K562 (cell line): ENCODE measurements around the gene RNF224. TPM values are rescaled to one million over a fixed set of nuclear protein-coding genes. Genes with fewer than 3 reads are reported as not detected.
A peak's percentile ranks its signal among the peaks of the same experiment; 100 is the strongest.

Experiments used
- ARID2 ChIP-seq: fragments of 450-650 bp; IDR thresholded peaks from 2 replicates; pipeline ENCODE4 v1.6.1; 2017; ENCODE audit warnings: antibody characterized with exemption, mild to moderate bottlenecking
- EP400 ChIP-seq: fragments of 450-650 bp; IDR thresholded peaks from 2 replicates; pipeline ENCODE4 v1.6.1; 2017; ENCODE audit warnings: antibody characterized with exemption, mild to moderate bottlenecking, moderate library complexity
- PHF21A ChIP-seq: fragments of 450-650 bp; IDR thresholded peaks from 2 replicates; pipeline ENCODE4 v1.6.1; 2017; ENCODE audit warnings: low read depth, borderline replicate concordance
- SREBF2 ChIP-seq: sonication (generic); formaldehyde crosslinking; IDR thresholded peaks from 2 replicates; pipeline ENCODE4 v1.4.0; 2020; ENCODE audit warnings: mild to moderate bottlenecking, missing genetic modification reagents
- TAF1 ChIP-seq: IDR thresholded peaks from 2 replicates; pipeline ENCODE4 v1.6.1; 2011; ENCODE audit warnings: mild to moderate bottlenecking, low read length, moderate library complexity; ENCODE audit not compliant: insufficient read depth, control insufficient read depth, severe bottlenecking; ENCODE audit errors: extremely low read depth
- TEAD2 ChIP-seq: fragments of 450-650 bp; IDR thresholded peaks from 2 replicates; pipeline ENCODE4 v1.6.1; 2016; ENCODE audit warnings: missing genetic modification characterization, control low read depth, missing compliant biosample characterization
- ZNF408 ChIP-seq: fragments of 250-450 bp; sonication (Bioruptor Pico); IDR thresholded peaks from 2 replicates; pipeline ENCODE4 v1.4.0; 2020; ENCODE audit warnings: low read depth, mild to moderate bottlenecking, moderate library complexity
- polyA plus RNA-seq, 8 experiments: library from polyadenylated mRNA; depleted of rRNA in 4 of 8; stranded (reverse) in 5 of 8; unstranded in 3 of 8; fragments of >200 nt; fragmentation: Nextera tagmentation in 2 of 8; fragmentation: Illumina TruSeq in 1 of 8; extraction: Ambion mirVana in 2 of 8; extraction: Trizol in 1 of 8; gene quantifications; 2 replicates each; pipeline versions ENCODE4 v1.2.1 to v1.2.3, GENCODE V29; 2011 to 2014; ENCODE audit warnings: inconsistent platforms in 1 of 8, missing spikeins in 1 of 8
- total RNA-seq, 7 experiments: library from RNA; depleted of rRNA in 6 of 7; stranded (reverse); fragments of >200 nt in 6 of 7; fragmentation: Illumina TruSeq in 2 of 7; extraction: Trizol in 2 of 7; gene quantifications; 2 replicates each; pipeline versions ENCODE4 v1.2.1 to v1.2.3, GENCODE V29; 2011 to 2021; ENCODE audit warnings: low replicate concordance in 1 of 7
- TF ChIP-seq, protein P1 (sequence below): fragments of 450-650 bp; IDR thresholded peaks from 2 replicates; pipeline ENCODE4 v1.6.1; 2016; ENCODE audit warnings: low read depth
- TF ChIP-seq, protein P2 (sequence below): fragments of 450-650 bp; formaldehyde crosslinking; IDR thresholded peaks from 2 replicates; pipeline ENCODE4 v1.4.0; 2020; ENCODE audit warnings: mild to moderate bottlenecking
- TF ChIP-seq, protein P3 (sequence below): sonication (generic); formaldehyde crosslinking; IDR thresholded peaks from 2 replicates; pipeline ENCODE4 v1.8.1; 2023; ENCODE audit warnings: missing genetic modification reagents, mild to moderate bottlenecking, borderline replicate concordance
- TF ChIP-seq, protein P4 (sequence below): fragments of 250-450 bp; sonication (Bioruptor Pico); IDR thresholded peaks from 2 replicates; pipeline ENCODE4 v1.5.0; 2020; ENCODE audit warnings: mild to moderate bottlenecking

The RNF224 gene
- total and polyA plus RNA-seq, 9 of the 15 experiments (the other 6 are each of a cell fraction or from before 2014, with no cell fraction given), result not detected

DNA sequence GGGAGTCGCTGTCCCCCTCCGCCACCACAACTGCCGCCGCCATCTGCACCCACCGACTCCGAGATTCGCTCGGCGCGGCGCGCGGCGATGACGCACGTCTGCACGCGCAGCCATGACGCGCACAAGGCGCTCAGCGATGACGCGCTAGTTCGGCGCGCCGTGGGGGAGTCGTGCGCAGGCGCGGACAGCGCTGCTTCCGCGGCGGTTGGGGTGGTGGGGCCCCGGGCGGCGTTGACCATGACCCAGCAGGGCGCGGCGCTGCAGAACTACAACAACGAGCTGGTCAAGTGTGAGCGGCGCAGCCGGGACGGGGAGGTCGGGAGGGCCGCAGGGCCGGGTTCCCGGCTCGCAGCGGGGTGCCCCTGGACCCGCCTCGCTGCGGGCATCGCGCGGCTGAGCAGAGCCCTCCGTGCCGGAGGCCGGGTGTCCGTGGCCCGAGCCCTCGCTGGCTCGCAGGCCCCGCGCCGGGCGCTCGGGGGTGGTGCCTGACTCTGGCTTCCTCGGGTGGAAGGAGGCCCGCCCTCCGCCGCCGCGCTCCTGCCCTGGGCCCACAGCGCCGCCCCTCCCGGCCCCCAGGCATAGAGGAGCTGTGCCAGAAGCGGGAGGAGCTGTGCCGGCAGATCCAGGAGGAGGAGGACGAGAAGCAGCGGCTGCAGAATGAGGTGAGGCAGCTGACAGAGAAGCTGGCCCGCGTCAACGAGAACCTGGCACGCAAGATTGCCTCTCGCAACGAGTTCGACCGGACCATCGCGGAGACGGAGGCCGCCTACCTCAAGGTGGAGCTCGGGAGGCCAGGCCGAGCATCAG is 38.6 kb upstream of the RNF224 start, which contains the start of the genes ANAPC2 and SSNA1 (continued):
- TF ChIP-seq, protein P1, sequence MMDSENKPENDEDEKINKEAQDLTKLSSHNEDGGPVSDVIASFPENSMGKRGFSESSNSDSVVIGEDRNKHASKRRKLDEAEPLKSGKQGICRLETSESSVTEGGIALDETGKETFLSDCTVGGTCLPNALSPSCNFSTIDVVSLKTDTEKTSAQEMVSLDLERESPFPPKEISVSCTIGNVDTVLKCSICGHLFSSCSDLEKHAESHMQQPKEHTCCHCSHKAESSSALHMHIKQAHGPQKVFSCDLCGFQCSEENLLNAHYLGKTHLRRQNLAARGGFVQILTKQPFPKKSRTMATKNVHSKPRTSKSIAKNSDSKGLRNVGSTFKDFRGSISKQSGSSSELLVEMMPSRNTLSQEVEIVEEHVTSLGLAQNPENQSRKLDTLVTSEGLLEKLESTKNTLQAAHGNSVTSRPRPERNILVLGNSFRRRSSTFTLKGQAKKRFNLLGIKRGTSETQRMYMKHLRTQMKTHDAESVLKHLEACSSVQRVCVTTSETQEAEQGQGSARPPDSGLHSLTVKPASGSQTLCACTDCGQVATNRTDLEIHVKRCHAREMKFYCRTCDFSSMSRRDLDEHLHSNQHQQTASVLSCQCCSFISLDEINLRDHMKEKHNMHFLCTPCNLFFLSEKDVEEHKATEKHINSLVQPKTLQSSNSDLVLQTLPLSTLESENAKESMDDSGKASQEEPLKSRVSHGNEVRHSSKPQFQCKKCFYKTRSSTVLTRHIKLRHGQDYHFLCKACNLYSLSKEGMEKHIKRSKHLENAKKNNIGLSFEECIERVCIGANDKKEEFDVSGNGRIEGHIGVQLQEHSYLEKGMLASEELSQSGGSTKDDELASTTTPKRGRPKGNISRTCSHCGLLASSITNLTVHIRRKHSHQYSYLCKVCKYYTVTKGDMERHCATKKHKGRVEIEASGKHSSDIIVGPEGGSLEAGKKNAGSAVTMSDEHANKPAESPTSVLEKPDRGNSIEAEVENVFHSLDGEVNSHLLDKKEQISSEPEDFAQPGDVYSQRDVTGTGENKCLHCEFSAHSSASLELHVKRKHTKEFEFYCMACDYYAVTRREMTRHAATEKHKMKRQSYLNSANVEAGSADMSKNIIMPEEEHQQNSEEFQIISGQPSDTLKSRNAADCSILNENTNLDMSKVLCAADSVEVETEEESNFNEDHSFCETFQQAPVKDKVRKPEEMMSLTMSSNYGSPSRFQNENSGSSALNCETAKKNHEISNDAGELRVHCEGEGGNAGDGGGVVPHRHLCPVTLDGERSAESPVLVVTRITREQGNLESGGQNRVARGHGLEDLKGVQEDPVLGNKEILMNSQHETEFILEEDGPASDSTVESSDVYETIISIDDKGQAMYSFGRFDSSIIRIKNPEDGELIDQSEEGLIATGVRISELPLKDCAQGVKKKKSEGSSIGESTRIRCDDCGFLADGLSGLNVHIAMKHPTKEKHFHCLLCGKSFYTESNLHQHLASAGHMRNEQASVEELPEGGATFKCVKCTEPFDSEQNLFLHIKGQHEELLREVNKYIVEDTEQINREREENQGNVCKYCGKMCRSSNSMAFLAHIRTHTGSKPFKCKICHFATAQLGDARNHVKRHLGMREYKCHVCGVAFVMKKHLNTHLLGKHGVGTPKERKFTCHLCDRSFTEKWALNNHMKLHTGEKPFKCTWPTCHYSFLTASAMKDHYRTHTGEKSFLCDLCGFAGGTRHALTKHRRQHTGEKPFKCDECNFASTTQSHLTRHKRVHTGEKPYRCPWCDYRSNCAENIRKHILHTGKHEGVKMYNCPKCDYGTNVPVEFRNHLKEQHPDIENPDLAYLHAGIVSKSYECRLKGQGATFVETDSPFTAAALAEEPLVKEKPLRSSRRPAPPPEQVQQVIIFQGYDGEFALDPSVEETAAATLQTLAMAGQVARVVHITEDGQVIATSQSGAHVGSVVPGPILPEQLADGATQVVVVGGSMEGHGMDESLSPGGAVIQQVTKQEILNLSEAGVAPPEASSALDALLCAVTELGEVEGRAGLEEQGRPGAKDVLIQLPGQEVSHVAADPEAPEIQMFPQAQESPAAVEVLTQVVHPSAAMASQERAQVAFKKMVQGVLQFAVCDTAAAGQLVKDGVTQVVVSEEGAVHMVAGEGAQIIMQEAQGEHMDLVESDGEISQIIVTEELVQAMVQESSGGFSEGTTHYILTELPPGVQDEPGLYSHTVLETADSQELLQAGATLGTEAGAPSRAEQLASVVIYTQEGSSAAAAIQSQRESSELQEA, result no peak
- TF ChIP-seq, protein P2, sequence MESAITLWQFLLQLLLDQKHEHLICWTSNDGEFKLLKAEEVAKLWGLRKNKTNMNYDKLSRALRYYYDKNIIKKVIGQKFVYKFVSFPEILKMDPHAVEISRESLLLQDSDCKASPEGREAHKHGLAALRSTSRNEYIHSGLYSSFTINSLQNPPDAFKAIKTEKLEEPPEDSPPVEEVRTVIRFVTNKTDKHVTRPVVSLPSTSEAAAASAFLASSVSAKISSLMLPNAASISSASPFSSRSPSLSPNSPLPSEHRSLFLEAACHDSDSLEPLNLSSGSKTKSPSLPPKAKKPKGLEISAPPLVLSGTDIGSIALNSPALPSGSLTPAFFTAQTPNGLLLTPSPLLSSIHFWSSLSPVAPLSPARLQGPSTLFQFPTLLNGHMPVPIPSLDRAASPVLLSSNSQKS (CRISPR knock-in tag), result no peak
- TF ChIP-seq, protein P3, sequence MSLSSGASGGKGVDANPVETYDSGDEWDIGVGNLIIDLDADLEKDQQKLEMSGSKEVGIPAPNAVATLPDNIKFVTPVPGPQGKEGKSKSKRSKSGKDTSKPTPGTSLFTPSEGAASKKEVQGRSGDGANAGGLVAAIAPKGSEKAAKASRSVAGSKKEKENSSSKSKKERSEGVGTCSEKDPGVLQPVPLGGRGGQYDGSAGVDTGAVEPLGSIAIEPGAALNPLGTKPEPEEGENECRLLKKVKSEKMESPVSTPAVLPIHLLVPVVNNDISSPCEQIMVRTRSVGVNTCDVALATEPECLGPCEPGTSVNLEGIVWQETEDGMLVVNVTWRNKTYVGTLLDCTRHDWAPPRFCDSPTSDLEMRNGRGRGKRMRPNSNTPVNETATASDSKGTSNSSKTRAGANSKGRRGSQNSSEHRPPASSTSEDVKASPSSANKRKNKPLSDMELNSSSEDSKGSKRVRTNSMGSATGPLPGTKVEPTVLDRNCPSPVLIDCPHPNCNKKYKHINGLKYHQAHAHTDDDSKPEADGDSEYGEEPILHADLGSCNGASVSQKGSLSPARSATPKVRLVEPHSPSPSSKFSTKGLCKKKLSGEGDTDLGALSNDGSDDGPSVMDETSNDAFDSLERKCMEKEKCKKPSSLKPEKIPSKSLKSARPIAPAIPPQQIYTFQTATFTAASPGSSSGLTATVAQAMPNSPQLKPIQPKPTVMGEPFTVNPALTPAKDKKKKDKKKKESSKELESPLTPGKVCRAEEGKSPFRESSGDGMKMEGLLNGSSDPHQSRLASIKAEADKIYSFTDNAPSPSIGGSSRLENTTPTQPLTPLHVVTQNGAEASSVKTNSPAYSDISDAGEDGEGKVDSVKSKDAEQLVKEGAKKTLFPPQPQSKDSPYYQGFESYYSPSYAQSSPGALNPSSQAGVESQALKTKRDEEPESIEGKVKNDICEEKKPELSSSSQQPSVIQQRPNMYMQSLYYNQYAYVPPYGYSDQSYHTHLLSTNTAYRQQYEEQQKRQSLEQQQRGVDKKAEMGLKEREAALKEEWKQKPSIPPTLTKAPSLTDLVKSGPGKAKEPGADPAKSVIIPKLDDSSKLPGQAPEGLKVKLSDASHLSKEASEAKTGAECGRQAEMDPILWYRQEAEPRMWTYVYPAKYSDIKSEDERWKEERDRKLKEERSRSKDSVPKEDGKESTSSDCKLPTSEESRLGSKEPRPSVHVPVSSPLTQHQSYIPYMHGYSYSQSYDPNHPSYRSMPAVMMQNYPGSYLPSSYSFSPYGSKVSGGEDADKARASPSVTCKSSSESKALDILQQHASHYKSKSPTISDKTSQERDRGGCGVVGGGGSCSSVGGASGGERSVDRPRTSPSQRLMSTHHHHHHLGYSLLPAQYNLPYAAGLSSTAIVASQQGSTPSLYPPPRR (CRISPR knock-in tag), result 0 out of 2 replicates have a peak, but pooled peaks have one; percentile 12
- TF ChIP-seq TEAD2 (tag) (no peak), ARID2 (no peak), TAF1 (peak; percentile 85), SREBF2 (CRISPR knock-in tag) (no peak), EP400 (peak; percentile 85; the same call in 1 of the 2 replicates), ZNF408 (CRISPR knock-in tag) (no peak), PHF21A (no peak)
- TF ChIP-seq, protein P4, sequence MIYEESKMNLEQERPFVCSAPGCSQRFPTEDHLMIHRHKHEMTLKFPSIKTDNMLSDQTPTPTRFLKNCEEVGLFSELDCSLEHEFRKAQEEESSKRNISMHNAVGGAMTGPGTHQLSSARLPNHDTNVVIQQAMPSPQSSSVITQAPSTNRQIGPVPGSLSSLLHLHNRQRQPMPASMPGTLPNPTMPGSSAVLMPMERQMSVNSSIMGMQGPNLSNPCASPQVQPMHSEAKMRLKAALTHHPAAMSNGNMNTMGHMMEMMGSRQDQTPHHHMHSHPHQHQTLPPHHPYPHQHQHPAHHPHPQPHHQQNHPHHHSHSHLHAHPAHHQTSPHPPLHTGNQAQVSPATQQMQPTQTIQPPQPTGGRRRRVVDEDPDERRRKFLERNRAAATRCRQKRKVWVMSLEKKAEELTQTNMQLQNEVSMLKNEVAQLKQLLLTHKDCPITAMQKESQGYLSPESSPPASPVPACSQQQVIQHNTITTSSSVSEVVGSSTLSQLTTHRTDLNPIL (CRISPR knock-in tag), result no peak
